Neural cell (in vitro differentiated cells): Measurements from ENCODE around the gene STARD6. TPM values are rescaled to one million over a fixed set of nuclear protein-coding genes. Genes with fewer than 3 reads are reported as not detected.

ENCODE experiments used
- H2AFZ ChIP-seq: fragments of 200-600, 300-800 bp; sonication (generic), shearing (Covaris generic); 2 replicates; pipeline ENCODE4 v1.6.0; 2014; ENCODE audit warnings: low read depth, mild to moderate bottlenecking, antibody characterized with exemption, low read length, moderate library complexity
- H3F3A ChIP-seq: fragments of 200-600 bp; shearing (Covaris generic); 2 replicates; pipeline ENCODE4 v1.6.1; 2016; ENCODE audit warnings: mild to moderate bottlenecking, moderate library complexity, mixed read lengths, antibody characterized with exemption, low read length; ENCODE audit not compliant: insufficient read depth, poor library complexity, severe bottlenecking
- H3K27ac ChIP-seq: fragments of 200-600, 300-800 bp; sonication (generic), shearing (Covaris generic); 2 replicates; pipeline ENCODE4 v1.5.1; 2014; ENCODE audit warnings: mild to moderate bottlenecking, low read length, moderate library complexity
- H3K27me3 ChIP-seq: fragments of 300-800, 200-600 bp; sonication (generic), shearing (Covaris generic); 2 replicates; pipeline ENCODE4 v1.6.0; 2014; ENCODE audit warnings: mild to moderate bottlenecking, low read depth, low read length, moderate library complexity; ENCODE audit not compliant: insufficient read depth
- H3K36me3 ChIP-seq: fragments of 300-800, 200-600 bp; sonication (generic), shearing (Covaris generic); 2 replicates; pipeline ENCODE4 v1.5.1; 2014; ENCODE audit warnings: mild to moderate bottlenecking, antibody characterized with exemption, low read length, moderate library complexity; ENCODE audit not compliant: insufficient read depth
- H3K4me2 ChIP-seq: fragments of 300-800, 200-600 bp; sonication (generic), shearing (Covaris generic); 2 replicates; pipeline ENCODE4 v1.6.0; 2014; ENCODE audit warnings: mild to moderate bottlenecking, low read length
- H3K4me3 ChIP-seq: fragments of 300-800, 200-600 bp; sonication (generic), shearing (Covaris generic); 2 replicates; pipeline ENCODE4 v1.5.1; 2014; ENCODE audit warnings: mild to moderate bottlenecking, low read length, moderate library complexity
- H3K79me2 ChIP-seq: fragments of 200-600 bp; shearing (Covaris generic); replicated peaks from 2 replicates; pipeline ENCODE4 v1.6.0; 2014; ENCODE audit warnings: mild to moderate bottlenecking, low read length, moderate library complexity; ENCODE audit not compliant: insufficient read depth
- H3K9ac ChIP-seq: fragments of 300-800, 200-600 bp; sonication (generic), shearing (Covaris generic); 2 replicates; pipeline ENCODE4 v1.6.1; 2016; ENCODE audit warnings: mild to moderate bottlenecking, low read length, mixed read lengths
- H3K9me2 ChIP-seq: fragments of 200-600 bp; shearing (Covaris generic); 2 replicates; pipeline ENCODE4 v1.6.1; 2016; ENCODE audit warnings: mild to moderate bottlenecking, low read length, mixed read lengths; ENCODE audit not compliant: insufficient read depth
- H3K9me3 ChIP-seq: fragments of 200-600, 300-800 bp; sonication (generic), shearing (Covaris generic); 2 replicates; pipeline ENCODE4 v1.6.1; 2016; ENCODE audit warnings: mild to moderate bottlenecking, mixed run types, low read length, moderate library complexity, mixed read lengths
- H4K20me1 ChIP-seq: fragments of 200-600 bp; shearing (Covaris generic); 2 replicates; pipeline ENCODE4 v1.6.1; 2016; ENCODE audit warnings: mild to moderate bottlenecking, mixed run types; ENCODE audit not compliant: insufficient read depth
- EP300 ChIP-seq: fragments of 450-650 bp; conservative IDR thresholded peaks from 2 replicates; pipeline ENCODE4 v1.6.1; 2014; ENCODE audit warnings: antibody characterized with exemption, mild to moderate bottlenecking, moderate library complexity; ENCODE audit not compliant: poor library complexity, severe bottlenecking
- EZH2 ChIP-seq: fragments of 200-600, 300-800 bp; shearing (Covaris generic), sonication (generic); IDR thresholded peaks from 2 replicates; pipeline ENCODE4 v1.6.1; 2014; ENCODE audit warnings: antibody characterized with exemption, low read length, borderline replicate concordance, mild to moderate bottlenecking; ENCODE audit not compliant: insufficient read depth, poor library complexity, severe bottlenecking
- MXI1 ChIP-seq: fragments of 450-650 bp; conservative IDR thresholded peaks from 2 replicates; pipeline ENCODE4 v1.6.1; 2014; ENCODE audit warnings: antibody characterized with exemption, mild to moderate bottlenecking; ENCODE audit not compliant: poor library complexity, severe bottlenecking
- POLR2AphosphoS5 ChIP-seq: IDR thresholded peaks from 2 replicates; pipeline ENCODE4 v1.6.1; 2012
- RAD21 ChIP-seq: fragments of 450-650 bp; conservative IDR thresholded peaks from 2 replicates; pipeline ENCODE4 v1.6.1; 2014; ENCODE audit warnings: antibody characterized with exemption, mild to moderate bottlenecking, moderate library complexity
- REST ChIP-seq: IDR thresholded peaks from 2 replicates; pipeline ENCODE4 v1.6.1; 2012; ENCODE audit warnings: borderline replicate concordance
- SMC3 ChIP-seq: fragments of 450-650 bp; conservative IDR thresholded peaks from 2 replicates; pipeline ENCODE4 v1.6.1; 2014; ENCODE audit warnings: antibody characterized with exemption, mild to moderate bottlenecking, moderate library complexity; ENCODE audit not compliant: poor library complexity
- TAF1 ChIP-seq: IDR thresholded peaks from 2 replicates; pipeline ENCODE4 v1.6.1; 2012; ENCODE audit warnings: low read depth
- polyA plus RNA-seq: library from polyadenylated mRNA; depleted of rRNA; stranded (reverse); fragments of >200 nt; gene quantifications from 2 replicates; pipeline ENCODE4 v1.2.3, GENCODE V29; 2014
- TF ChIP-seq, protein P1 (sequence below): fragments of 450-650 bp; IDR thresholded peaks from 2 replicates; pipeline ENCODE4 v1.5.1; 2014; ENCODE audit warnings: antibody characterized with exemption, mild to moderate bottlenecking, moderate library complexity; ENCODE audit not compliant: poor library complexity, severe bottlenecking

STARD6 gene
- polyA plus RNA-seq, 1 donor from 2014 or later = not detected

DNA sequence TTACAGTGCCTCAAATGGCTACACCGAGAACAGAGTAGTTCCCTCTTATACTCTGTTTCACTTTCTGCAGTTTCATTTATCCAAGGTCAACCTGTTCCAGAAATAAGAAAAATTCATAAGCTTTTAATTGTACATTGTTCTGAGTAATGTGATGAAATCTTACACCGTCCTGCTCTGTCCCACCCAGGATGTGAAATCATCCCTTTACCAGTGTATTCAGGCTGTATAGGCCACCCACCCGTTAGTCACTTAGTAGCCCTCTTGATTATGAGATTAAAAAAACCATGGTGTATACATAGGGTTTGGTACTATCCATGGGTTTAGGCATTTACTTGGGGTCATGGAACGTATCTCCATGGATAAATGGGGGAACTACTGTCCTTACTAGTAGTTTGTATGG, 29.8 kb downstream of the STARD6 start:
- TF ChIP-seq POLR2AphosphoS5 = no peak
- TF ChIP-seq MXI1 = no peak
- no peak for TF ChIP-seq RAD21
- no peak for TF ChIP-seq SMC3
- no peak for TF ChIP-seq TAF1
- no peak for TF ChIP-seq REST
- TF ChIP-seq, protein P1, sequence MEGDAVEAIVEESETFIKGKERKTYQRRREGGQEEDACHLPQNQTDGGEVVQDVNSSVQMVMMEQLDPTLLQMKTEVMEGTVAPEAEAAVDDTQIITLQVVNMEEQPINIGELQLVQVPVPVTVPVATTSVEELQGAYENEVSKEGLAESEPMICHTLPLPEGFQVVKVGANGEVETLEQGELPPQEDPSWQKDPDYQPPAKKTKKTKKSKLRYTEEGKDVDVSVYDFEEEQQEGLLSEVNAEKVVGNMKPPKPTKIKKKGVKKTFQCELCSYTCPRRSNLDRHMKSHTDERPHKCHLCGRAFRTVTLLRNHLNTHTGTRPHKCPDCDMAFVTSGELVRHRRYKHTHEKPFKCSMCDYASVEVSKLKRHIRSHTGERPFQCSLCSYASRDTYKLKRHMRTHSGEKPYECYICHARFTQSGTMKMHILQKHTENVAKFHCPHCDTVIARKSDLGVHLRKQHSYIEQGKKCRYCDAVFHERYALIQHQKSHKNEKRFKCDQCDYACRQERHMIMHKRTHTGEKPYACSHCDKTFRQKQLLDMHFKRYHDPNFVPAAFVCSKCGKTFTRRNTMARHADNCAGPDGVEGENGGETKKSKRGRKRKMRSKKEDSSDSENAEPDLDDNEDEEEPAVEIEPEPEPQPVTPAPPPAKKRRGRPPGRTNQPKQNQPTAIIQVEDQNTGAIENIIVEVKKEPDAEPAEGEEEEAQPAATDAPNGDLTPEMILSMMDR = no peak
- no peak for TF ChIP-seq EP300
- no peak for TF ChIP-seq EZH2
- Histone ChIP-seq H3K36me3 (no peaks in the 10 kb centered on the region), H3K9me3 (no peaks in the 10 kb centered on the region), H3K4me2 (no peak overlapping the region), H3K79me2 (no peaks in the 10 kb centered on the region), H3K4me3 (no peak overlapping the region), H2AFZ (no peak overlapping the region), H3K9me2 (no peaks in the 10 kb centered on the region), H3K27me3 (no peaks in the 10 kb centered on the region), H4K20me1 (no peaks in the 10 kb centered on the region), H3K27ac (no peak overlapping the region), H3F3A (no peaks in the 10 kb centered on the region), H3K9ac (no peak overlapping the region)

DNA sequence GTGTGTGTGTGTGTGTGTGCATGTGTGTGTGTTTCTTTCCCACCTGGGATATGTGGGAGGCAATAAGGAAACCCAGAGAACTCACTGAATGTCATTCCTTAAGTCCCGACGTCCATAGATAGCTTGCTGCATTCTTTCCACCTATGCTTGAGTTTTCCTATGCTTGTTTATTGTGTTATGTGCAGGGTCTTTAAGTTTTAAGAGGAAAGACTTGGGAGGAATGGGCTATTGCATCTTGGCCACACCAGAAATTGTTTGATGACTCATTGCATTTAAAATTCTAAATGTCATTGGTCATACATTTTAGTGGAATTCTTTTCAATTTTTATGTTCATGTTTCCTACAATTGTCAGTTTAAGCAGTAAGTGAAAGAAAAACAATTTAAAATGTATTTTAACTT, 33.7 kb downstream of the STARD6 start:
- Histone ChIP-seq H3K27me3 (no peaks in the 10 kb centered on the region), H3K79me2 (no peaks in the 10 kb centered on the region), H3F3A (no peaks in the 10 kb centered on the region), H3K9ac (no peak overlapping the region), H4K20me1 (no peaks in the 10 kb centered on the region), H3K9me2 (no peaks in the 10 kb centered on the region), H3K4me3 (no peak overlapping the region), H3K4me2 (no peak overlapping the region), H2AFZ (no peak overlapping the region), H3K27ac (no peak overlapping the region), H3K36me3 (no peaks in the 10 kb centered on the region), H3K9me3 (no peaks in the 10 kb centered on the region)
- TF ChIP-seq EZH2 = no peak
- no peak for TF ChIP-seq TAF1
- TF ChIP-seq MXI1 = no peak
- TF ChIP-seq RAD21 = no peak
- TF ChIP-seq POLR2AphosphoS5 = no peak
- no peak for TF ChIP-seq REST
- no peak for TF ChIP-seq SMC3
- TF ChIP-seq, protein P1 = no peak
- no peak for TF ChIP-seq EP300
